HCT116 (cell line): Measurements from ENCODE around the gene FAM131C.

Source experiments
- EZH2 ChIP-seq: fragments of 200-600 bp; sonication (generic); IDR thresholded peaks from 2 replicates; pipeline ENCODE4 v1.6.1; 2017; ENCODE audit warnings: antibody characterized with exemption, mixed run types
- EZH2phosphoT487 ChIP-seq: fragments of 200-600 bp; IDR thresholded peaks from 2 replicates; pipeline ENCODE4 v1.6.1; 2018; ENCODE audit warnings: antibody characterized with exemption, borderline replicate concordance

- TF ChIP-seq EZH2phosphoT487 (no peak), EZH2 (no peak)
Measured at GRCh38 chr1:16085522-16085921, 12.1 kb upstream of the FAM131C start.
